Fibroblast of lung (primary cell): ENCODE data around the gene DCDC2B.

ENCODE experiments used
- CTCF ChIP-seq, 2 donors: IDR thresholded peaks in 1 of 2; conservative IDR thresholded peaks in 1 of 2; 1 replicate in 1 of 2; 2 replicates in 1 of 2; pipeline ENCODE4 v1.5.1; 2011 to 2012; ENCODE audit warnings: low read length in 2 of 2, control low read depth in 1 of 2, inconsistent platforms in 1 of 2, low read depth in 1 of 2, mild to moderate bottlenecking in 1 of 2
- EZH2 ChIP-seq: IDR thresholded peaks from 2 replicates; pipeline ENCODE4 v1.5.1; 2012; ENCODE audit warnings: low read length, control low read depth, mild to moderate bottlenecking; ENCODE audit errors: missing control alignments

- no peak for TF ChIP-seq EZH2
- no peak for TF ChIP-seq CTCF (conservative IDR thresholded peaks at IDR 0.05 in 1 of 2, IDR thresholded peaks at IDR 0.05 in 1 of 2; ENCODE audit: low read depth in 1 of 2, low read length in 2 of 2)
These were observed 28.5 kb upstream of the DCDC2B start for GRCh38 chr1:32180186-32181060.
